Subcutaneous adipose tissue (tissue), 4 donors: Measurements from ENCODE around the gene TUBB. TPM values are rescaled to one million over a fixed set of nuclear protein-coding genes. Genes with fewer than 3 reads are reported as not detected.

ENCODE experiments used
- total RNA-seq, 4 donors: library from RNA; depleted of rRNA; stranded (reverse); fragments of >200 nt; gene quantifications; one replicate each; pipeline ENCODE4 v1.1.0, GENCODE V29; 2016
- TF ChIP-seq, protein P1 (sequence below): fragments of 450-650 bp; IDR thresholded peaks from one replicate; pipeline ENCODE4 v1.5.1; 2016; ENCODE audit warnings: low read depth, mild to moderate bottlenecking, control low read depth, antibody characterized with exemption, moderate library complexity

Gene TUBB
- total RNA-seq, 4 donors from 2014 or later: 166 to 277 (median 220) TPM

DNA sequence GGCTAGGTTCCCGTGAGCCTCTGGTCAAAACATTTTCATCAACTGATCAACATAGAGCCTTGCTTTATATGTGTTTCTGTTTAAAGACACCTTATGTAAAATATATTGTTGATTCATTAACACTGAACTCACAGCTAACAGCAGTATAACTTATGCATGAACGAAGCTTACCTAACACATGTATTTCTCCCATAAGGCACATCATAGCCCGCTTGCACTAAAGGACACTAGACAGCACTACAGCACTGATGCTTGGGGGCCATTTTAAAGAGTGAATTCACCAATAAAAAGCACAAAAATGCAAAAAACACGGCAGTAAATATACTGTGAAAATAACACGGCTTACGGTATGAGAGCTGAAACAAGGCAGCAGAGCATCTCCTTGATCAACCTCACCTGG lies 18.4 kb downstream of the TUBB start:
- TF ChIP-seq, protein P1, sequence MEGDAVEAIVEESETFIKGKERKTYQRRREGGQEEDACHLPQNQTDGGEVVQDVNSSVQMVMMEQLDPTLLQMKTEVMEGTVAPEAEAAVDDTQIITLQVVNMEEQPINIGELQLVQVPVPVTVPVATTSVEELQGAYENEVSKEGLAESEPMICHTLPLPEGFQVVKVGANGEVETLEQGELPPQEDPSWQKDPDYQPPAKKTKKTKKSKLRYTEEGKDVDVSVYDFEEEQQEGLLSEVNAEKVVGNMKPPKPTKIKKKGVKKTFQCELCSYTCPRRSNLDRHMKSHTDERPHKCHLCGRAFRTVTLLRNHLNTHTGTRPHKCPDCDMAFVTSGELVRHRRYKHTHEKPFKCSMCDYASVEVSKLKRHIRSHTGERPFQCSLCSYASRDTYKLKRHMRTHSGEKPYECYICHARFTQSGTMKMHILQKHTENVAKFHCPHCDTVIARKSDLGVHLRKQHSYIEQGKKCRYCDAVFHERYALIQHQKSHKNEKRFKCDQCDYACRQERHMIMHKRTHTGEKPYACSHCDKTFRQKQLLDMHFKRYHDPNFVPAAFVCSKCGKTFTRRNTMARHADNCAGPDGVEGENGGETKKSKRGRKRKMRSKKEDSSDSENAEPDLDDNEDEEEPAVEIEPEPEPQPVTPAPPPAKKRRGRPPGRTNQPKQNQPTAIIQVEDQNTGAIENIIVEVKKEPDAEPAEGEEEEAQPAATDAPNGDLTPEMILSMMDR: no peak

DNA sequence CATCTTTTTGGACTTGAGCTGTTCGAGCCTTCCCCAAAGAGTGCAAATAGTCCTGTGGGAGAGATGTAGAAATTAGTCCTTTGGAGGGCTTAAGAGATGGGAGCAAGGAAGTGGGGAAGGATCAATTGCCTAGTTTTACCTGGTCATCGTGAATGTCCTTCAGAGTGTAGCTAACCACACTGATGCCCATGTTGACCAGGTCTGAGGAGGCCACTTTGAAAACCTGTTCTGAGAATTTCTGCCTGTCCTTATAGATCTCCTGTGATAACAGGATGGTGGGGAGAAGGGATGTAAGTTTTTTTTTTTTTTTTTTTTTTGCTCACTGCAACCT lies 20.4 kb downstream of the TUBB start:
- TF ChIP-seq, protein P1: no peak

DNA sequence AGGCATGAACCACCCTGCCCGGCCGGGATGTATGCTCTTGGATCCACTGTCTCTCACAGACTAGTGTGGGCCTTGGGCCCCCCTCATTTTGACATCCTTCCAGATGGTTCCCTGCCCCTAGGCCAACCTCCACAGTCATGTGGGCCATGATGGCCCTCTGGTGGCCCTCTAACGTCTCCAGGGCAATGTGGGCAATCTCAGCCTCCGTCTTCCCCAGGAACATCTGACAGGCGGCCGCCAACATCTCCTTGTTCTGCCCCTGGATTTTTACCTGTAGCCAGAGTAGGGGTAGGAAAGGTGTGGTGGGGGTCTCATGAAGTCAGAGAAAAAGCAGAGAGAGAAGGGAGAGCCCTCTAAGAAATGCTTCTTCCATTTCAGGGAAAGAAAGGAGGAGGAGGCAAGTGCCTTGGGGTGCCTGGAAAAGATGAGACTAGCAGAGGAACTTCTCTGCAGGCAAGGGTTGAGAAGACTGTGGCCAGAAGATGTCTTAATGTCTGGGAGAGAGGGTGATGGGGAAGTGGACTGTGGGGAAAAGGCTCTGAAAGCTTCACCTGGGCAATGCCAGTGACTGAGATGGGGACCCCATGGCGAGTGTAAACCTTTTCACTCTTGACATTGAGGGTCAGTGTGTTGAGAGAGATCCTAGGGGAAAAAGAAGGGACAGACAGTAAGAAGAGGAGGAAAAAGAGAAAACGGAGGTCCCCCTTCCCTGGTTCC lies 21.1 kb downstream of the TUBB start:
- TF ChIP-seq, protein P1: no peak

DNA sequence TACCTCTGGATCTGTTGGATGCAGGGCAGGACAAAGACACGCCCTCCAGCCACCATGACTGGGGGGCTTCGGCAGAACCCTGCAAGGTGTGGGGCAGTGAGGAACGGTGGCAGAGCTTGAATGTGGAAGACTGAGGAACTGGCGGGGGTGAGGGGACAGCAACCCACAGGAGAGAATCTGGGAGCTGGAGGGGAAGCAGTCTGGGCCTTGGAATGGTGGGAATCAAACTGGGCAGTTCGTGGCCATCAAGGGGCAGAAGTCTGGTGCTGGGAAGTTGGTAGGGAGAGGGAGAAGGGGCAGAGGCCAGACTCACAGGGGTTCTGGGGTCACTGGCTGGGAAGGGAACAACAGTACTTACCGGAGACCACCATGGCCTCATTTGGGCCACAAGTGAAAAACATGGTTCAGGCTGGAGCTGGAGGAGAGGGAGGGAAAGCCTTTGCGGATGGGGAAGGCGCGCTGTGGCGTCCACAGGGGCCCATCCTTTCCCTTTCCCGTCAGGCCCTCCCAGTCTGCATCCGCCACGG lies 21.7 kb downstream of the TUBB start:
- TF ChIP-seq, protein P1: no peak

DNA sequence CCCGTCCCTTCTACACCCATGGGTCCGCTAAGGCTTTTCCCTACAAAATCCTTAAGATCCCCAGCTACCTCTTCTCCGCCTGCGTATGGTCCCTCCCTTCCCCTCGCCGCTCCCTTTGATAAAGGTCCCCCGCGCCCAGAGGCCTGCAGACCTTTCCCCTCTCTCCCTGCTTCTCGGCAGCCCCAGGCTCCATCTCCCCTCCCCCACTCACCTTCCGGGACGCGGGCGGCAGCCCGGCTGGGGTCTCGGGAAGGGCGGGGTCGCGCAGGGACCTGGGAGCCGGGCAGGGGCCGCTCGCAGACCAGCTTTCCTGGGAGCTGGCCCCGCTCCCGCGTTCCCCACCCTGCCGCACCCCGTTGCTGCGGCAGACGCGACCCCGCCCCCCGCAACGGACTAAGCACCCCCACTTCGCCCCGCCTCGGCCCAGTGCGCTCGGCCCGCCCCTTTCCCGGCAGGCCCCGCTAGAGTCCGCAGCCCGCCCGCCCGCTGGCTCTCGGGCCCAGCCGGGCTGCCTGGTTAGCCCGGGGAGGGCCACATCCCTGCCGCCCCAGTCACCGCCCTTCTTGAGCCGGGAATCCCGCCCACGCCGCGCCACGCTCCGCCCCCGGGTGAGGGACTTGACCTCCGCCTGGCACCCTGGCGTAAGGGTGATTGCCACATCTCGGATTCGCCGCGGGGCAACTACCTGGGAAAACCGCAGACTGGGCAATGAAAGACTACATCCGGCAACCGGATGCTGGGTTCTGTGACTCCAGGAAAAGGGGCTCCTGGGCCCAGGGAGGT lies 22.4 kb downstream of the TUBB start, which contains the start of gene FLOT1:
FLOT1 (minus strand) TSS at position 372 of the 783 bp plus-strand sequence. CDS start 498 bp downstream, outside the sequence.
- TF ChIP-seq, protein P1: no peak

DNA sequence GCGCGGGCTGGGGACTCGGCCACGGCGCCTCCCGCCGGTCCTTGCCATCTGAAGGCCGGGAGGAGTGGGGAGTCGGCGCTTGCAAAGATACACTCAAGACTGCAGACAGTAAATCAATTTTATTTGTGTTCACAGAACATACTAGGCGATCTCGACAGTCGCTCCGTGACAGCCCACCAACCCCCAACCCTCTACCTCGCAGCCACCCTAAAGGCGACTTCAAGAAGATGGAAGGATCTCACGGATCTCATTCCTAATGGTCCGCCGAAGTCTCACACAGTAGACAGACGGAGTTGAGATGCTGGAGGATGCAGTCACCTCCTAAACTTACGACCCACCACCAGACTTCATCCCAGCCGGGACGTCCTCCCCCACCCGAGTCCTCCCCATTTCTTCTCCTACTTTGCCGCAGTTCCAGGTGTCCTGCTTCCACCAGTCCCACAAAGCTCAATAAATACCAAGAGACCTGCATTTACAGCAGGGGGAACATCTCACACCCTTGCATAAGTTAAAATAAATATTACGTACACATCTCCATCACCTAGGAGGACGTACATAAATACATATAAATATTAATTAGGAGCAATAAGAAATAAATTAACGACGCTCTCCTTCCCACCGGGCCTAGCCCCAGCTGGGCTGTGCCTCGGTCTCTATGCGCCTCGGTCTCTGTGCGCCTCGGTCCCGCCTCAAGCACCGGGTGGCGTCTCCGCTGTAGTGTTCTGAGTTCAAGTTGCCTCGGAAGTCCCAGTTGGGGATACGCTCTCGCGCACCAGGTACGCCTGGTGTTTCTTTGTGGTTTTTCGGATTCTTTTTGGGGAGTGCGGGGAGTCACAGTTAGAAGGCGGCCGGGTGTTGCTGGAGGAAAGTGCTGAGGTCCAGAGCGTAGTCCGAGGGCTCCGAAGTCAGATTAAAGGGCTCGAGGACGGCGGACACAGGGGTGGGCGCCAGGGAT lies 23.2 kb downstream of the TUBB start:
- TF ChIP-seq, protein P1: no peak
